HEK293 (cell line): Measurements from ENCODE around the gene APLP2.

Experiments used
- CTCF ChIP-seq: fragments of 450-650 bp; formaldehyde crosslinking; IDR thresholded peaks from 2 replicates; pipeline ENCODE4 v1.5.1; 2016; ENCODE audit warnings: missing biosample characterization, missing genetic modification characterization
- HOXC10 ChIP-seq: sonication (generic); formaldehyde crosslinking; IDR thresholded peaks from 2 replicates; pipeline ENCODE4 v1.8.1; 2023; ENCODE audit warnings: mild to moderate bottlenecking, missing genetic modification reagents
- IKZF3 ChIP-seq: fragments of 450-650 bp; IDR thresholded peaks from 2 replicates; pipeline ENCODE4 v1.5.0; 2018; ENCODE audit warnings: missing biosample characterization, mild to moderate bottlenecking, missing genetic modification characterization, moderate library complexity
- KLF7 ChIP-seq: fragments of 450-650 bp; formaldehyde crosslinking; IDR thresholded peaks from 2 replicates; pipeline ENCODE4 v1.5.1; 2016; ENCODE audit warnings: missing biosample characterization, missing genetic modification characterization, borderline replicate concordance
- MEIS1 ChIP-seq: sonication (generic); formaldehyde crosslinking; IDR thresholded peaks from 2 replicates; pipeline ENCODE4 v1.8.1; 2022; ENCODE audit warnings: missing genetic modification reagents, mild to moderate bottlenecking, borderline replicate concordance
- MYNN ChIP-seq: fragments of 450-650 bp; formaldehyde crosslinking; IDR thresholded peaks from 2 replicates; pipeline ENCODE4 v1.5.1; 2016; ENCODE audit warnings: missing biosample characterization, missing genetic modification characterization, borderline replicate concordance
- TCF7L2 ChIP-seq: IDR thresholded peaks from 2 replicates; pipeline ENCODE4 v1.6.1; 2011; ENCODE audit warnings: low read depth, mild to moderate bottlenecking, inconsistent platforms, low read length, moderate library complexity, borderline replicate concordance
- YY1 ChIP-seq: fragments of 450-650 bp; formaldehyde crosslinking; IDR thresholded peaks from 2 replicates; pipeline ENCODE4 v1.5.1; 2018; ENCODE audit warnings: missing biosample characterization, missing genetic modification characterization
- ZNF112 ChIP-seq: fragments of 450-650 bp; formaldehyde crosslinking; IDR thresholded peaks from 2 replicates; pipeline ENCODE4 v1.5.0; 2017; ENCODE audit warnings: missing biosample characterization, missing genetic modification characterization
- ZNF140 ChIP-seq: fragments of 450-650 bp; formaldehyde crosslinking; IDR thresholded peaks from 2 replicates; pipeline ENCODE4 v1.5.1; 2016; ENCODE audit warnings: missing biosample characterization, missing genetic modification characterization
- ZNF274 ChIP-seq, 2 experiments: fragments of 200-500 bp in 1 of 2; fragments of 450-650 bp in 1 of 2; sonication (Bioruptor generic) in 1 of 2; formaldehyde crosslinking in 1 of 2; IDR thresholded peaks; 2 replicates each; pipeline versions ENCODE4 v1.5.1 to v1.6.1; 2014 to 2016; ENCODE audit warnings: borderline replicate concordance in 1 of 2, inconsistent platforms in 1 of 2, low read length in 1 of 2, missing biosample characterization in 1 of 2, missing genetic modification characterization in 1 of 2
- ZNF341 ChIP-seq: fragments of 450-650 bp; formaldehyde crosslinking; IDR thresholded peaks from 2 replicates; pipeline ENCODE4; 2016; ENCODE audit warnings: low read depth, missing biosample characterization, missing genetic modification characterization

GRCh38 chr11:130051082-130051481, 18.6 kb upstream of the APLP2 start:
- no peak for TF ChIP-seq ZNF112 (tag by site-specific recombination)
- no peak for TF ChIP-seq YY1
- no peak for TF ChIP-seq IKZF3 (tag by site-specific recombination)
- no peak for TF ChIP-seq ZNF274 (IDR thresholded peaks at IDR 0.05; ENCODE audit: low read length)
- TF ChIP-seq ZNF274 (tag by site-specific recombination; IDR thresholded peaks at IDR 0.05; ENCODE audit: borderline replicate concordance), result no peak
- no peak for TF ChIP-seq MEIS1 (CRISPR knock-in tag)
- no peak for TF ChIP-seq CTCF (tag by site-specific recombination)
- no peak for TF ChIP-seq MYNN (tag by site-specific recombination)
- no peak for TF ChIP-seq TCF7L2
- TF ChIP-seq ZNF140, result no peak
- no peak for TF ChIP-seq ZNF341
- no peak for TF ChIP-seq KLF7 (tag by site-specific recombination)
- no peak for TF ChIP-seq HOXC10 (CRISPR knock-in tag)
